ENCODE results near the gene S100A10. TPM values are rescaled to one million over a fixed set of nuclear protein-coding genes. Genes with fewer than 3 reads are reported as not detected.

The S100A10 gene
- total RNA-seq, 1 experiment from 2014 or later = 1,436 TPM

DNA sequence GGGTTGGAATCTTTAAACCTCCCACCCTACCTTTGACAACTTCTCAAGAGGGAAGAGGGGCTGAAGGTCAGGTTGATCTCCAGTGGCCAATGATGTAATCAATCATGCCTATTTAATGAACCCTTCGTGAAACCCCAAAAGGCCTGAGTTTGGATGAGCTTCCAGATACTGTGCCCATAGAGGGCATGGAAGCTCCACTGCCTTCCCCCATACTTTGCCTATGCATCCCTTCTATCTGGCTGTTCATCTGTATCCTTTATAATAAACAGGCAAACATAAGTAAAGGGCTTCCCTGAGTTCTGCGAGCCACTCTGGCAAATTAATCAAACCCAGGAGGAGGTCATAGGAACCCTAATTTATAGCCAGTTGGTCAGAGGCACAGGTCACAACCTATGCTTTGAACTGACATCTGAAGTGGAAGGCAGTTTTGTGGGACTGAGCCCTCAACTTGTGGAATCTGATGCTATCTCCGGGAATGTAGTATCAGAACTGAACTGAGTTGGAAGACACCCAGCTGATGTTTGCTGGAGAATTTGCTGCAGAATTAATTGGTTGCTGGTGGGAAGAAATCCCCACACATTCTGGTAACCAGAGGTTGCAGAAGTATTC, 24.8 kb downstream of the S100A10 start:
- Histone ChIP-seq H3K9me2 (ENCODE audit: insufficient read depth) (no peaks in the 10 kb centered on the region), H3K27me3 (ENCODE audit: insufficient read depth, low read depth) (no peaks in the 10 kb centered on the region), H3K27ac (0 out of 2 replicates have a peak overlapping the region, but pooled peaks have one; percentile 7), H3K36me3 (ENCODE audit: low read depth) (no peaks in the 10 kb centered on the region), H3K9me3 (ENCODE audit: insufficient read depth, low read depth) (no peaks in the 10 kb centered on the region), H3K4me1 (replicated peaks; ENCODE audit: insufficient read depth) (peaks cover 69% of the 10 kb centered on the region), H3K79me2 (ENCODE audit: low read depth) (0 out of 2 replicates have a peak, but pooled peaks cover 5% of the 10 kb centered on the region), H3F3A (ENCODE audit: insufficient read depth, low read depth) (peaks cover 28% of the 10 kb centered on the region), H3K4me3 (no peak overlapping the region), H4K20me1 (ENCODE audit: insufficient read depth) (no peaks in the 10 kb centered on the region), H3K4me2 (no peak overlapping the region), H2AFZ (no peak overlapping the region)
- no peak for DNase-seq
- ChIA-PET CTCF (interaction anchor here (0.7 to 2.2 kb wide), 8 partner anchors 14 to 86 kb away, joined by 3 to 25 read pairs (median 8); no protein-coding TSS in a partner anchor), POLR2A (ENCODE audit: unreplicated experiment) (interaction anchor here (0.7 kb wide), 1 partner anchor 30 kb away, joined by 3 read pairs; no protein-coding TSS in a partner anchor)
- no TSS peak for BruUV-seq (replicated peaks)
- intact Hi-C loops (cut with micrococcal nuclease; ENCODE audit: unreplicated experiment) = loop anchor here (1.0 to 2.0 kb wide), 4 partner anchors 32 to 65 kb away; partner anchors contain the start of gene THEM4
- no peak for TF ChIP-seq EZH2 (IDR thresholded peaks at IDR 0.05; ENCODE audit: low read depth)
- TF ChIP-seq, protein P1, sequence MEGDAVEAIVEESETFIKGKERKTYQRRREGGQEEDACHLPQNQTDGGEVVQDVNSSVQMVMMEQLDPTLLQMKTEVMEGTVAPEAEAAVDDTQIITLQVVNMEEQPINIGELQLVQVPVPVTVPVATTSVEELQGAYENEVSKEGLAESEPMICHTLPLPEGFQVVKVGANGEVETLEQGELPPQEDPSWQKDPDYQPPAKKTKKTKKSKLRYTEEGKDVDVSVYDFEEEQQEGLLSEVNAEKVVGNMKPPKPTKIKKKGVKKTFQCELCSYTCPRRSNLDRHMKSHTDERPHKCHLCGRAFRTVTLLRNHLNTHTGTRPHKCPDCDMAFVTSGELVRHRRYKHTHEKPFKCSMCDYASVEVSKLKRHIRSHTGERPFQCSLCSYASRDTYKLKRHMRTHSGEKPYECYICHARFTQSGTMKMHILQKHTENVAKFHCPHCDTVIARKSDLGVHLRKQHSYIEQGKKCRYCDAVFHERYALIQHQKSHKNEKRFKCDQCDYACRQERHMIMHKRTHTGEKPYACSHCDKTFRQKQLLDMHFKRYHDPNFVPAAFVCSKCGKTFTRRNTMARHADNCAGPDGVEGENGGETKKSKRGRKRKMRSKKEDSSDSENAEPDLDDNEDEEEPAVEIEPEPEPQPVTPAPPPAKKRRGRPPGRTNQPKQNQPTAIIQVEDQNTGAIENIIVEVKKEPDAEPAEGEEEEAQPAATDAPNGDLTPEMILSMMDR (conservative IDR thresholded peaks at IDR 0.05) = no peak

DNA sequence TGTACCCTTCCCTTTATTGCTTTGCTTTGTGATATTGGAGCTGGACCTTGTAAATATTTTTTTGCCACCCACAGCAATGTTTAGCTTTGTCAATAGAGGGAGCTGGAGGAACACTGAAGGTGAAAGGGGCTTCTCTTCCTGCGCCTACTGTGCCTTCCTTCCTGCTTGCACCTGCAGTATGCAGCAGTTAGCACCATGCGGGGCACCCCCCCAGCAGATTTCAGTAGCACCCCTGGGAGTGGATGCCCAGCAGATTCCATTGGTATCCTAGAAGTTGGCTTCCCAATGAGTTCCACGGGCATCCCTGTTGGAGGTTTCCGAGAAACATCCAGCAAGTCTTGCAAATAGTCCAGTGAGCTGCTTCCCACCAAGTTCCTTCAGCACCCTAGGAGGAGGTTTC, 25.6 kb downstream of the S100A10 start:
- H3K27ac ChIP-seq = no peak overlapping the region
- H4K20me1 ChIP-seq (ENCODE audit: insufficient read depth) = no peaks in the 10 kb centered on the region
- H3K9me2 ChIP-seq (ENCODE audit: insufficient read depth) = no peaks in the 10 kb centered on the region
- TF ChIP-seq, protein P1 (conservative IDR thresholded peaks at IDR 0.05) = peak; percentile 70
- TF ChIP-seq EZH2 (IDR thresholded peaks at IDR 0.05; ENCODE audit: low read depth) = no peak
- peaks cover 19% of the 10 kb centered on the region for H3F3A ChIP-seq (ENCODE audit: insufficient read depth, low read depth)
- H3K4me3 ChIP-seq = no peak overlapping the region
- POLR2A ChIA-PET (ENCODE audit: unreplicated experiment) = interaction anchor here (0.6 to 0.7 kb wide), 6 partner anchors 9 to 67 kb away, joined by 3 to 7 read pairs (median 4); no protein-coding TSS in a partner anchor
- H3K79me2 ChIP-seq (ENCODE audit: low read depth) = 0 out of 2 replicates have a peak, but pooled peaks cover 5% of the 10 kb centered on the region
- peak in 1 of 2 experiments; percentile 51 for DNase-seq
- H3K4me1 ChIP-seq (replicated peaks; ENCODE audit: insufficient read depth) = peaks cover 60% of the 10 kb centered on the region
- H3K4me2 ChIP-seq = no peak overlapping the region
- no peaks in the 10 kb centered on the region for H3K27me3 ChIP-seq (ENCODE audit: insufficient read depth, low read depth)
- CTCF ChIA-PET = interaction anchor here (0.6 to 2.2 kb wide), 18 partner anchors 8 to 86 kb away, joined by 3 to 25 read pairs (median 4); partner anchors contain the start of genes S100A11 and THEM4
- no peaks in the 10 kb centered on the region for H3K9me3 ChIP-seq (ENCODE audit: insufficient read depth, low read depth)
- intact Hi-C loops (cut with micrococcal nuclease; ENCODE audit: unreplicated experiment) = loop anchor here (1.0 to 2.0 kb wide), 4 partner anchors 33 to 66 kb away; partner anchors contain the start of gene THEM4
- no TSS peak for BruUV-seq (replicated peaks)
- H3K36me3 ChIP-seq (ENCODE audit: low read depth) = no peaks in the 10 kb centered on the region
- H2AFZ ChIP-seq = no peak overlapping the region

DNA sequence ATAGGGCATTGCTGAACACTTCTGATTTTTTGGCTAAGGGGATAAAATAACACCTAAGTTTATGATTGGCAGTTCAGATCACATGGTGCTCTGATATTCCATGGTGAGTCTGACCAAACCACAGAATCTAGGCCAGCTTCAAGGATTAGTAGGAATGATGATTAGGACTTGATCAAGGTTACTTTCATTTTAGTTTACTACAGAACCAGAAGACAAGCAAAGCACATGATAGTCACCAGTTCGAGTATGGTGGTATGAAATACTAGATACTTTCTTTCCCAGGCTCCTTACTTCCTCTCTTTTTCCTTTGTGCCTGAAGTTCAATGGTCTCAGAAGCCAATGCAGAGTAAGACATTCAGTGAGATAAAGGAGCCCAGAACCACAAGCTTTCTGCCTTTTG, 26.6 kb downstream of the S100A10 start:
- Histone ChIP-seq H3K4me1 (replicated peaks; ENCODE audit: insufficient read depth) (peaks cover 52% of the 10 kb centered on the region), H3K9me3 (ENCODE audit: insufficient read depth, low read depth) (no peaks in the 10 kb centered on the region), H3K27me3 (ENCODE audit: insufficient read depth, low read depth) (no peaks in the 10 kb centered on the region), H3K4me2 (no peak overlapping the region), H3K36me3 (ENCODE audit: low read depth) (no peaks in the 10 kb centered on the region), H3K27ac (no peak overlapping the region), H3K9me2 (ENCODE audit: insufficient read depth) (no peaks in the 10 kb centered on the region), H3K4me3 (no peak overlapping the region), H2AFZ (no peak overlapping the region), H4K20me1 (ENCODE audit: insufficient read depth) (no peaks in the 10 kb centered on the region), H3F3A (ENCODE audit: insufficient read depth, low read depth) (peaks cover 10% of the 10 kb centered on the region), H3K79me2 (ENCODE audit: low read depth) (0 out of 2 replicates have a peak, but pooled peaks cover 5% of the 10 kb centered on the region)
- intact Hi-C loops (cut with micrococcal nuclease; ENCODE audit: unreplicated experiment) = no loop called here
- DNase-seq = no peak
- ChIA-PET POLR2A (ENCODE audit: unreplicated experiment) (no interaction called here), CTCF (interaction anchor here (0.6 to 2.2 kb wide), 7 partner anchors 15 to 82 kb away, joined by 4 to 25 read pairs (median 10); no protein-coding TSS in a partner anchor)
- no TSS peak for BruUV-seq (replicated peaks)
- TF ChIP-seq EZH2 (IDR thresholded peaks at IDR 0.05; ENCODE audit: low read depth) = no peak
- TF ChIP-seq, protein P1 (conservative IDR thresholded peaks at IDR 0.05) = no peak

Data from PC-9 (cell line).